ENCODE data around the gene RELA. TPM values are rescaled to one million over a fixed set of nuclear protein-coding genes. Genes with fewer than 3 reads are reported as not detected.

The RELA gene
- total and polyA plus RNA-seq, 2 of the 13 experiments (the other 11 are each of a cell fraction or from before 2014, with no cell fraction given) = 21.4 to 40.5 TPM

DNA sequence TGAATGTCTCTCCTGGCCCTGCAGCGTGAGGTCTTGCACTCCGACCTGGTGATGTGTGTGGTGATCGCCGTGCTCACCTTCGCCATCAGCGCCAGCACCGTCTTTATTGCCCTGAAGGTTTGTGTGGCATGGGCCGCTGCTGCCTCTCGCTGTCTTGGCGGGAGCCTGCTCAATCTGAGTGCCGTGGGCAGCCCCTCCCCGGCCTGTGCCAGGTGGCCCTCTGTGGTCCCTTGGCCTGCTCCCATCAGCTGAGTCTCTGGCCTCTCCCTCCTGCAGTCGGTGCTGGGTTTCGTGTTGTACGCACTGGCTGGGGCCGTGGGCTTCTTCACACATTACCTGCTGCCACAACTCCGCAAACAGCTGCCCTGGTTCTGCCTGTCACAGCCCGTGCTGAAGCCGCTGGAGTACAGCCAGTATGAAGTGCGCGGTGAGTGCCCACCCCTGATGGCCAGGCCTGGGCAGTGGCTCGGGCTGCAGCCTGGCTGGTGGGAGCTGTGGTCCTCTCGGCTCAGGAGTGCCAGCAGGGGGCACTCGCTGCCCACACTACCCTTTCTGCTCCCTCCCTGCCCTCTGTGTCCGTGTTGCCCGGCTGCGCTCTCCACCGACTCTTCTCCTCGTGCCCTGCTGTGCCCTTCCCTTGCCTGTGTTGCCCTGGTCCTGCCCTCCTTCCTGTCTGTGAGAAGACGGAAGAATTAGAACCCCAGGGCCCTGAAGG, 36.9 kb downstream of the RELA start (continued):
- TF ChIP-seq REPIN1 (CRISPR knock-in tag; IDR thresholded peaks at IDR 0.05; ENCODE audit: borderline replicate concordance, low read depth) = no peak
- no peak for TF ChIP-seq SIN3A (IDR thresholded peaks at IDR 0.05; ENCODE audit: borderline replicate concordance, low read depth, low read length)
- TF ChIP-seq TEAD2 (CRISPR knock-in tag; IDR thresholded peaks at IDR 0.05) = no peak
- no peak for TF ChIP-seq ZFY (CRISPR knock-in tag; IDR thresholded peaks at IDR 0.05)
- no peak for TF ChIP-seq NFIC (IDR thresholded peaks at IDR 0.05; ENCODE audit: low read length)
- TF ChIP-seq HCFC1 (IDR thresholded peaks at IDR 0.05; ENCODE audit: low read depth, low read length) = no peak
- no peak for TF ChIP-seq SOX5 (CRISPR knock-in tag; IDR thresholded peaks at IDR 0.05; ENCODE audit: borderline replicate concordance)
- TF ChIP-seq, protein P1, sequence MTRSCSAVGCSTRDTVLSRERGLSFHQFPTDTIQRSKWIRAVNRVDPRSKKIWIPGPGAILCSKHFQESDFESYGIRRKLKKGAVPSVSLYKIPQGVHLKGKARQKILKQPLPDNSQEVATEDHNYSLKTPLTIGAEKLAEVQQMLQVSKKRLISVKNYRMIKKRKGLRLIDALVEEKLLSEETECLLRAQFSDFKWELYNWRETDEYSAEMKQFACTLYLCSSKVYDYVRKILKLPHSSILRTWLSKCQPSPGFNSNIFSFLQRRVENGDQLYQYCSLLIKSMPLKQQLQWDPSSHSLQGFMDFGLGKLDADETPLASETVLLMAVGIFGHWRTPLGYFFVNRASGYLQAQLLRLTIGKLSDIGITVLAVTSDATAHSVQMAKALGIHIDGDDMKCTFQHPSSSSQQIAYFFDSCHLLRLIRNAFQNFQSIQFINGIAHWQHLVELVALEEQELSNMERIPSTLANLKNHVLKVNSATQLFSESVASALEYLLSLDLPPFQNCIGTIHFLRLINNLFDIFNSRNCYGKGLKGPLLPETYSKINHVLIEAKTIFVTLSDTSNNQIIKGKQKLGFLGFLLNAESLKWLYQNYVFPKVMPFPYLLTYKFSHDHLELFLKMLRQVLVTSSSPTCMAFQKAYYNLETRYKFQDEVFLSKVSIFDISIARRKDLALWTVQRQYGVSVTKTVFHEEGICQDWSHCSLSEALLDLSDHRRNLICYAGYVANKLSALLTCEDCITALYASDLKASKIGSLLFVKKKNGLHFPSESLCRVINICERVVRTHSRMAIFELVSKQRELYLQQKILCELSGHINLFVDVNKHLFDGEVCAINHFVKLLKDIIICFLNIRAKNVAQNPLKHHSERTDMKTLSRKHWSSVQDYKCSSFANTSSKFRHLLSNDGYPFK (CRISPR knock-in tag; IDR thresholded peaks at IDR 0.05; ENCODE audit: borderline replicate concordance) = no peak
- no peak for TF ChIP-seq TOE1 (CRISPR knock-in tag; IDR thresholded peaks at IDR 0.05)
- TF ChIP-seq, protein P2, sequence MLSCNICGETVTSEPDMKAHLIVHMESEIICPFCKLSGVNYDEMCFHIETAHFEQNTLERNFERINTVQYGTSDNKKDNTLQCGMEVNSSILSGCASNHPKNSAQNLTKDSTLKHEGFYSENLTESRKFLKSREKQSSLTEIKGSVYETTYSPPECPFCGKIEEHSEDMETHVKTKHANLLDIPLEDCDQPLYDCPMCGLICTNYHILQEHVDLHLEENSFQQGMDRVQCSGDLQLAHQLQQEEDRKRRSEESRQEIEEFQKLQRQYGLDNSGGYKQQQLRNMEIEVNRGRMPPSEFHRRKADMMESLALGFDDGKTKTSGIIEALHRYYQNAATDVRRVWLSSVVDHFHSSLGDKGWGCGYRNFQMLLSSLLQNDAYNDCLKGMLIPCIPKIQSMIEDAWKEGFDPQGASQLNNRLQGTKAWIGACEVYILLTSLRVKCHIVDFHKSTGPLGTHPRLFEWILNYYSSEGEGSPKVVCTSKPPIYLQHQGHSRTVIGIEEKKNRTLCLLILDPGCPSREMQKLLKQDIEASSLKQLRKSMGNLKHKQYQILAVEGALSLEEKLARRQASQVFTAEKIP (CRISPR knock-in tag; IDR thresholded peaks at IDR 0.05; ENCODE audit: borderline replicate concordance) = no peak
- TF ChIP-seq, protein P3, sequence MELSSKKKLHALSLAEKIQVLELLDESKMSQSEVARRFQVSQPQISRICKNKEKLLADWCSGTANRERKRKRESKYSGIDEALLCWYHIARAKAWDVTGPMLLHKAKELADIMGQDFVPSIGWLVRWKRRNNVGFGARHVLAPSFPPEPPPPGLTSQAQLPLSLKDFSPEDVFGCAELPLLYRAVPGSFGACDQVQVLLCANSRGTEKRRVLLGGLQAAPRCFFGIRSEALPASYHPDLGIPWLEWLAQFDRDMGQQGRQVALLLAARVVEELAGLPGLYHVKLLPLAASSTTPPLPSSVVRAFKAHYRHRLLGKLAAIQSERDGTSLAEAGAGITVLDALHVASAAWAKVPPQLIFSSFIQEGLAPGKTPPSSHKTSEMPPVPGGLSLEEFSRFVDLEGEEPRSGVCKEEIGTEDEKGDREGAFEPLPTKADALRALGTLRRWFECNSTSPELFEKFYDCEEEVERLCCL (CRISPR knock-in tag; IDR thresholded peaks at IDR 0.05; ENCODE audit: borderline replicate concordance) = no peak
- no peak for TF ChIP-seq SP5 (CRISPR knock-in tag; IDR thresholded peaks at IDR 0.05; ENCODE audit: borderline replicate concordance, low read depth)
- no peak for TF ChIP-seq MAZ (IDR thresholded peaks at IDR 0.05; ENCODE audit: borderline replicate concordance, low read depth, low read length)
- TF ChIP-seq MAZ (CRISPR knock-in tag; IDR thresholded peaks at IDR 0.05; ENCODE audit: low read depth) = no peak
- no peak for TF ChIP-seq ZNF615 (CRISPR knock-in tag; IDR thresholded peaks at IDR 0.05; ENCODE audit: borderline replicate concordance)
- no peak for TF ChIP-seq ZNF672 (CRISPR knock-in tag; IDR thresholded peaks at IDR 0.05)
- no peak for TF ChIP-seq HOXA3 (CRISPR knock-in tag; IDR thresholded peaks at IDR 0.05)
- no peak for TF ChIP-seq FOXK1 (CRISPR knock-in tag; IDR thresholded peaks at IDR 0.05; ENCODE audit: borderline replicate concordance, low read depth)
- TF ChIP-seq, protein P4, sequence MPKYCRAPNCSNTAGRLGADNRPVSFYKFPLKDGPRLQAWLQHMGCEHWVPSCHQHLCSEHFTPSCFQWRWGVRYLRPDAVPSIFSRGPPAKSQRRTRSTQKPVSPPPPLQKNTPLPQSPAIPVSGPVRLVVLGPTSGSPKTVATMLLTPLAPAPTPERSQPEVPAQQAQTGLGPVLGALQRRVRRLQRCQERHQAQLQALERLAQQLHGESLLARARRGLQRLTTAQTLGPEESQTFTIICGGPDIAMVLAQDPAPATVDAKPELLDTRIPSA (CRISPR knock-in tag; IDR thresholded peaks at IDR 0.05; ENCODE audit: borderline replicate concordance) = no peak
- no peak for TF ChIP-seq ZFP36 (IDR thresholded peaks at IDR 0.05; ENCODE audit: borderline replicate concordance, low read depth, low read length, partially characterized antibody)
- 0 out of 2 replicates have a peak, but pooled peaks have one; percentile 29 for TF ChIP-seq PPARG (CRISPR knock-in tag; conservative IDR thresholded peaks at IDR 0.05)
- TF ChIP-seq NBN (conservative IDR thresholded peaks at IDR 0.05) = no peak
- TF ChIP-seq ELF4 (CRISPR knock-in tag; IDR thresholded peaks at IDR 0.05; ENCODE audit: borderline replicate concordance) = no peak
- no peak for TF ChIP-seq RBM22 (optimal IDR thresholded peaks at IDR 0.05; ENCODE audit: low read length)
- no peak for TF ChIP-seq MXD4 (CRISPR knock-in tag; IDR thresholded peaks at IDR 0.05)
- no peak for TF ChIP-seq PAF1 (CRISPR knock-in tag; IDR thresholded peaks at IDR 0.05)

Data from HepG2 (cell line).